HepG2 (cell line): Measurements from ENCODE around the gene SERPINB7. TPM values are rescaled to one million over a fixed set of nuclear protein-coding genes. Genes with fewer than 3 reads are reported as not detected.

Source experiments
- ATAC-seq: fragments of 200-7000 bp; cut with Tn5 transposase; 3 replicates; pipeline ENCODE4 v1.9.1; 2020; ENCODE audit warnings: mild to moderate bottlenecking, moderate library complexity
- BruUV-seq: library from RNA; stranded (reverse); fragments of 400-500 nt; replicated peaks from 2 replicates; lab custom pipeline; 2021; lab: Mats Ljungman, UMichigan
- CTCF ChIA-PET: fragments of 300-600 bp; formaldehyde crosslinking; extraction: SDS; loops from one replicate; lab custom pipeline; 2021; ENCODE audit warnings: low total read pairs, inconsistent platforms, low intra/inter-chr PET ratio; lab: Yijun Ruan, JAX
- POLR2A ChIA-PET: fragments of 350-600 bp; sonication (Branson Sonifier 250); formaldehyde crosslinking; loops from one replicate; lab custom pipeline; 2020; ENCODE audit warnings: antibody characterized with exemption, inconsistent platforms; lab: Yijun Ruan, JAX
- DNase-seq: peaks from one replicate; pipeline ENCODE4 v3.0.0-alpha.2; 2015; ENCODE audit warnings: low spot score
- FAIRE-seq: peaks from 3 replicates; lab custom pipeline; 2011; peaks lifted over from hg19 to GRCh38; lab: Jason Lieb, UNC
- H2AFZ ChIP-seq: one replicate; pipeline ENCODE4 v1.6.1; 2011; ENCODE audit warnings: low read length, inconsistent platforms
- H3K27ac ChIP-seq: fragments of 300-600 bp; 3 replicates; pipeline ENCODE4 v1.8.0; 2011; ENCODE audit warnings: mixed run types, mild to moderate bottlenecking, mixed read lengths, low read length, inconsistent platforms; ENCODE audit not compliant: insufficient read depth; ENCODE audit errors: extremely low read length
- H3K27me3 ChIP-seq, 2 experiments: fragments of 200-600 bp in 1 of 2; 2 replicates in 1 of 2; 3 replicates in 1 of 2; pipeline versions ENCODE4 v1.6.0 to v1.8.0; 2011; ENCODE audit warnings: low read length in 2 of 2, mild to moderate bottlenecking in 2 of 2, moderate library complexity in 2 of 2, inconsistent platforms in 1 of 2; ENCODE audit not compliant: insufficient read depth in 2 of 2, control insufficient read depth in 1 of 2
- H3K36me3 ChIP-seq, 2 experiments: fragments of 200-600 bp in 1 of 2; replicated peaks in 1 of 2; 2 replicates in 1 of 2; 3 replicates in 1 of 2; pipeline versions ENCODE4 v1.5.1 to v1.8.0; 2011; ENCODE audit warnings: low read length in 2 of 2, inconsistent platforms in 1 of 2; ENCODE audit not compliant: insufficient read depth in 2 of 2, control insufficient read depth in 1 of 2
- H3K4me1 ChIP-seq: 2 replicates; pipeline ENCODE4 v1.5.1; 2012; ENCODE audit warnings: low read length, inconsistent platforms; ENCODE audit not compliant: insufficient read depth
- H3K4me2 ChIP-seq: 2 replicates; pipeline ENCODE4 v1.6.0; 2011; ENCODE audit warnings: low read depth, low read length, inconsistent platforms
- H3K4me3 ChIP-seq, 3 experiments: fragments of 200-600 bp in 1 of 3; sonication (generic), shearing (Covaris generic) in 1 of 3; replicated peaks in 1 of 3; 2 replicates each; pipeline ENCODE4 v1.5.1; 2011 to 2016; ENCODE audit warnings: low read length in 3 of 3, inconsistent platforms in 2 of 3, low read depth in 2 of 3, mild to moderate bottlenecking in 2 of 3, control low read depth in 1 of 3, mixed read lengths in 1 of 3; ENCODE audit not compliant: insufficient read depth in 1 of 3
- H3K79me2 ChIP-seq: one replicate; pipeline ENCODE4 v1.6.1; 2011; ENCODE audit warnings: low read length, inconsistent platforms; ENCODE audit not compliant: insufficient read depth
- H3K9ac ChIP-seq: 2 replicates; pipeline ENCODE4 v1.6.0; 2011; ENCODE audit warnings: mild to moderate bottlenecking, low read depth, low read length, inconsistent platforms; ENCODE audit not compliant: insufficient read depth
- H3K9me3 ChIP-seq: 2 replicates; pipeline ENCODE4 v1.5.1; 2012; ENCODE audit warnings: mild to moderate bottlenecking, low read length
- H4K20me1 ChIP-seq: 2 replicates; pipeline ENCODE4 v1.6.0; 2011; ENCODE audit warnings: inconsistent platforms, mild to moderate bottlenecking, low read length, moderate library complexity; ENCODE audit not compliant: insufficient read depth
- CCAR2 ChIP-seq: fragments of 200-400 bp; formaldehyde crosslinking; optimal IDR thresholded peaks from 2 replicates; pipeline ENCODE3; 2018; ENCODE audit warnings: low read depth, mild to moderate bottlenecking, low read length, moderate library complexity
- FOXA1 ChIP-seq, 2 experiments: fragments of 450-650 bp in 1 of 2; sonication (generic) in 1 of 2; formaldehyde crosslinking in 1 of 2; IDR thresholded peaks; 2 replicates each; pipeline versions ENCODE4 v1.4.0 to v1.6.1; 2016 to 2020; ENCODE audit warnings: missing genetic modification reagents in 1 of 2
- JUNB ChIP-seq: sonication (generic); formaldehyde crosslinking; IDR thresholded peaks from 2 replicates; pipeline ENCODE4 v1.8.0; 2022; ENCODE audit warnings: missing genetic modification reagents, mild to moderate bottlenecking, borderline replicate concordance
- NFAT5 ChIP-seq: sonication (generic); formaldehyde crosslinking; IDR thresholded peaks from 2 replicates; pipeline ENCODE4 v1.4.0; 2020; ENCODE audit warnings: missing genetic modification reagents
- ONECUT2 ChIP-seq: sonication (generic); formaldehyde crosslinking; IDR thresholded peaks from 2 replicates; pipeline ENCODE4 v1.4.0; 2020; ENCODE audit warnings: missing genetic modification reagents
- REL ChIP-seq: sonication (generic); formaldehyde crosslinking; conservative IDR thresholded peaks from 2 replicates; pipeline ENCODE4 v1.8.0; 2022; ENCODE audit warnings: mild to moderate bottlenecking, missing genetic modification reagents, moderate library complexity
- SIX1 ChIP-seq: sonication (generic); formaldehyde crosslinking; IDR thresholded peaks from 2 replicates; pipeline ENCODE4 v1.4.0; 2020; ENCODE audit warnings: missing genetic modification reagents, borderline replicate concordance
- ZNF264 ChIP-seq: sonication (generic); formaldehyde crosslinking; IDR thresholded peaks from 2 replicates; pipeline ENCODE4 v1.4.0; 2020; ENCODE audit warnings: missing genetic modification reagents
- ZNF280D ChIP-seq: sonication (generic); formaldehyde crosslinking; IDR thresholded peaks from 2 replicates; pipeline ENCODE4 v1.5.1; 2020; ENCODE audit warnings: mild to moderate bottlenecking, missing genetic modification reagents
- ZNF687 ChIP-seq: sonication (generic); formaldehyde crosslinking; IDR thresholded peaks from 2 replicates; pipeline ENCODE4 v1.5.1; 2020; ENCODE audit warnings: mild to moderate bottlenecking, missing genetic modification reagents, moderate library complexity
- ZNF781 ChIP-seq: sonication (generic); formaldehyde crosslinking; IDR thresholded peaks from 2 replicates; pipeline ENCODE4 v1.5.1; 2020; ENCODE audit warnings: borderline replicate concordance, mild to moderate bottlenecking, missing genetic modification reagents; ENCODE audit errors: not compliant biosample characterization
- ZZZ3 ChIP-seq: sonication (generic); formaldehyde crosslinking; IDR thresholded peaks from 2 replicates; pipeline ENCODE4 v1.4.0; 2020; ENCODE audit warnings: missing genetic modification reagents, mild to moderate bottlenecking, borderline replicate concordance
- in situ Hi-C: cut with HindIII; loops from 2 replicates; pipeline ENCODE4 v1.10.0; 2017; ENCODE audit warnings: low pct_unique_long_range_greater_than_20kb; ENCODE audit not compliant: extremely low pct_ligation_motif_present
- intact Hi-C: fragments of 100-400 bp; cut with micrococcal nuclease; formaldehyde crosslinking; loops from one replicate; pipeline ENCODE4 v1.10.0; 2022; ENCODE audit not compliant: unreplicated experiment
- polyA plus RNA-seq, 8 experiments: library from polyadenylated mRNA; depleted of rRNA in 3 of 8; stranded (reverse) in 7 of 8; unstranded in 1 of 8; fragments of >200 nt; fragmentation: Illumina TruSeq in 4 of 8; extraction: Trizol in 4 of 8; gene quantifications; 2 replicates each; pipeline versions ENCODE4 v1.2.1 to v1.2.3, GENCODE V29; 2011 to 2016; ENCODE audit warnings: low read depth in 4 of 8, missing spikeins in 1 of 8, mixed read lengths in 1 of 8; ENCODE audit not compliant: insufficient read depth in 1 of 8
- total RNA-seq, 5 experiments: library from RNA; depleted of rRNA; stranded (reverse); fragments of >200 nt; fragmentation: Illumina TruSeq; extraction: Trizol; gene quantifications; 2 replicates each; pipeline ENCODE4 v1.2.3, GENCODE V29; 2016; ENCODE audit warnings: low read depth in 1 of 5

SERPINB7 gene
- total and polyA plus RNA-seq, 2 of the 13 experiments (the other 11 are each of a cell fraction or from before 2014, with no cell fraction given) = not detected

GRCh38 chr18:63757541-63757940 is 17.7 kb upstream of the SERPINB7 start:
- Histone ChIP-seq H3K79me2 (no peaks in the 10 kb centered on the region), H3K9ac (no peak overlapping the region), H3K4me3 (no peak overlapping the region), H3K4me2 (no peak overlapping the region), H4K20me1 (no peaks in the 10 kb centered on the region), H3K4me1 (no peaks in the 10 kb centered on the region), H3K27me3 (no peaks in the 10 kb centered on the region), H2AFZ (no peak overlapping the region), H3K27ac (no peak overlapping the region), H3K36me3 (no peaks in the 10 kb centered on the region), H3K9me3 (peaks cover 19% of the 10 kb centered on the region; the same call in 1 of the 2 replicates)
- in situ Hi-C loops = no loop called here
- no peak for FAIRE-seq
- no TSS peak for BruUV-seq
- CTCF ChIA-PET = no interaction called here
- no peak for ATAC-seq
- intact Hi-C loops = loop anchor here (5.0 kb wide), 1 partner anchor 170 kb away; the partner anchor contains the start of gene SERPINB13
- POLR2A ChIA-PET = no interaction called here
- no peak for DNase-seq
- no peak for TF ChIP-seq ZNF781
- no peak for TF ChIP-seq SIX1 (CRISPR knock-in tag)
- TF ChIP-seq FOXA1 (IDR thresholded peaks at IDR 0.05) = no peak
- TF ChIP-seq FOXA1 (CRISPR knock-in tag; IDR thresholded peaks at IDR 0.05) = no peak
- no peak for TF ChIP-seq ZZZ3 (CRISPR knock-in tag)
- TF ChIP-seq REL = no peak
- no peak for TF ChIP-seq ONECUT2 (CRISPR knock-in tag)
- TF ChIP-seq ZNF280D = no peak
- no peak for TF ChIP-seq ZNF687 (CRISPR knock-in tag)
- TF ChIP-seq CCAR2 = no peak
- no peak for TF ChIP-seq ZNF264 (CRISPR knock-in tag)
- no peak for TF ChIP-seq JUNB (CRISPR knock-in tag)
- no peak for TF ChIP-seq NFAT5 (CRISPR knock-in tag)
